GM23248 (cell line): ENCODE measurements around the gene ZNF628.

Source experiments
- EZH2 ChIP-seq: fragments of 200-600 bp; sonication (generic); IDR thresholded peaks from 2 replicates; pipeline ENCODE4 v1.6.1; 2018; ENCODE audit warnings: antibody characterized with exemption, mild to moderate bottlenecking; ENCODE audit not compliant: insufficient read depth, poor library complexity, severe bottlenecking
- EZH2phosphoT487 ChIP-seq: fragments of 200-600 bp; sonication (generic); IDR thresholded peaks from 2 replicates; pipeline ENCODE4 v1.6.1; 2018; ENCODE audit warnings: antibody characterized with exemption, moderate library complexity, mild to moderate bottlenecking, low read depth; ENCODE audit not compliant: insufficient read depth

GRCh38 chr19:55454787-55455243 is 21.6 kb upstream of the ZNF628 start:
- no peak for TF ChIP-seq EZH2
- TF ChIP-seq EZH2phosphoT487: no peak
